ENCODE measurements around the gene ZNF331.

- TF ChIP-seq CTCF (IDR thresholded peaks at IDR 0.05 in 4 of 5, conservative IDR thresholded peaks at IDR 0.05 in 1 of 5) (no peak), POLR2A (IDR thresholded peaks at IDR 0.05) (no peak)
Observed at GRCh38 chr19:53492153-53492552, 45.8 kb upstream of the ZNF331 start.
